Stimulated activated CD8-positive, alpha-beta memory T cell treated with anti-CD3 and anti-CD28 coated beads, Interleukin-2, amount 100 ng/mL, for 48 hours (primary cell): Measurements from ENCODE around the gene CCDC74B.
"Not testable (repeated sequence)": the region's sequence is repeated elsewhere in the genome, so short reads cannot be mapped to it uniquely, and the experiment has no call there.

Experiments
- DNase-seq, 2 donors: peaks; one replicate each; pipeline ENCODE4 v3.0.0-alpha.2; 2020; ENCODE audit warnings: low read depth in 2 of 2

The CCDC74B gene

GRCh38 chr2:130166611-130167010 is 21.7 kb upstream of the CCDC74B start:
- DNase-seq, result not testable (repeated sequence)

DNA sequence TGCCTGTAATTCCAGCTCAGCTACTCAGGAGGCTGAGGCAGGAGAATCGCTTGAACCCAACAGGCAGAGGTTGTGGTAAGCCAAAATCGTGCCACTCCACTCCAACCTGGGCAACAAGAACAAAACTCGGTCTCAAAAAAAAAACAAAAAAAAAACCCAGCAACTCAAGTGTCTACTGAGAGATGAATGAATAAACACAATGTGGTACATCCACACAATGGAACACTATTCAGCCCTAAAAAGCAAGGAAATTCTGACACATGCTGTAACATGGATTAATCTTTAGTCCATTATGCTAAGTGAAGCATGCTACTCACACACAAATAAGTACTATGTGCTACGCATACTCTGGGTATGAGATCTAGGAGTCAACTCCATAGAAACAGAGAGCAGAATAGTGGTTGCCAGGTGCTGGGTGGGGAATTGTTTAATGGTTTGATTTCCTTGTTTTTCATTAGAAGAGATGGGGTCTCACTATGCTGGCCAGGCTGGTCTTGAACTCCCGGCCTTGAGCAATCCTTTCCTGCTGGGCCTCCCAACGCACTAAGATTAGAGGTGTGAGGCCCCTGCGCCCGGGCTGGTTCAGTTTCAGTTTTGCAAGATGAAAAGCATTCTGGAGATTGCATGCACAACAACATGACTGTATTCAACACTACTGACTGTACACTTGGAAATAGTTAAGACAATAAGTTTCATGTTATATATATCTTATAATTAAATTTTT is 20.5 kb upstream of the CCDC74B start:
- DNase-seq, result no peak

DNA sequence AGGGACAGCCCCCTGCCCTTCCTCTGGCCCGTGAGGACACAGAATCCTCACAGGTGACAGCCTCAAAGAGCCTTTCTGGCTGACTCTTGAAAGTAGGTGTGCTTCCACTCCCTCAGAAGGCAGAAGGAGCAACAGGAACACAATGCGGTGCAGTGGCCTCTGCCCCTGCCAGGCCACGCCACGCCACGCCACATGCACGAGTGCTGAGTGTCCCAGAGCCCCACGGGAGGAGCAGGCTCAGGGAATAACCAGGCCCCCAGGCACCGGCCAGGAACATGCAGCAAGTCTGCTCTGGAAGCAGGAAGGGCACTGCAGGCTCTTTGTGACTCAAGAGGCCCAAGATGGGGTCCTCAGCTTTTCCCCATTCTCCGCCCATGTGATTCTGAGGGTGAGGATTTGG is 18.1 kb upstream of the CCDC74B start:
- no peak for DNase-seq

- not testable (repeated sequence) for DNase-seq
Measured at GRCh38 chr2:130162486-130162885, 17.6 kb upstream of the CCDC74B start.

GRCh38 chr2:130160838-130161705 is 16.2 kb upstream of the CCDC74B start:
- not testable (repeated sequence) for DNase-seq

- DNase-seq, result no peak
Measured at GRCh38 chr2:130160131-130160530, 15.2 kb upstream of the CCDC74B start.

DNA sequence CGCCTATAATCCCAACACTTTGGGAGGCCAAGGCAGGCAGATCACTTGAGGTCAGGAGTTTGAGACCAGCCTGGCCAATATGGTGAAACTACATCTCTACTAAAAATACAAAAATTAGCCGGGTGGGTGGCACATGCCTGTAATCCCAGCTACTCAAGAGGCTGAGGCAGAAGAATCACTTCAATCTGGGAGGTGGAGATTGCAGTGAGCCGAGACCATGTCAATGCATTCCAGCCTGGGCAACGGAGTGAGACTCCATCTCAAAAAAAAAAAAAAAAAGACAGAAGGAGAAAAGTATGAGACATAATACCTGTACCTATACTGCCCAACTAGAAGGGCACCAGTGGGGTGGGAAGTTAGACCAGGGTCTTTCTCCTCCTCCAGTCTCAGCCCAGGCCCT is 14.5 kb upstream of the CCDC74B start:
- DNase-seq, result not testable (repeated sequence)

DNA sequence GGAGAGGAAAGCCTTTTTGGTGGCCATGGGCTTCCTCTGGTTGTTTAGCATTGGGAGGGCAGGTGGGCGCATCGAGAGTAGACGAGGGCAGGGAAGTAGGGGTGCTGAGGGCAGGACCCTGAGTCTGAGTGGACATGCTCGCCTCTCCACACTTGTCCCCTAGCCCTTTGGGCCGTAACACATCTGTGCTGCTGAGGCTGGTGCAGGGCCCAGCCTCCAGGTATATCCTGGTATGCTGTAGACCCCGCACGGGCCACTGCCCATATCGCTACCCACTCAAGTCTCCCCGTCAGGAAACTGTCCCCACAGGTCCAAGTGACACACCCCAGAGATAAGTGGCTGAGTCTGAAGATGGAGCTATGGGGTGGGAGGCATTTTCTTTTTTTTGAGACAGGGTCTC is 13.7 kb upstream of the CCDC74B start:
- no peak for DNase-seq

DNA sequence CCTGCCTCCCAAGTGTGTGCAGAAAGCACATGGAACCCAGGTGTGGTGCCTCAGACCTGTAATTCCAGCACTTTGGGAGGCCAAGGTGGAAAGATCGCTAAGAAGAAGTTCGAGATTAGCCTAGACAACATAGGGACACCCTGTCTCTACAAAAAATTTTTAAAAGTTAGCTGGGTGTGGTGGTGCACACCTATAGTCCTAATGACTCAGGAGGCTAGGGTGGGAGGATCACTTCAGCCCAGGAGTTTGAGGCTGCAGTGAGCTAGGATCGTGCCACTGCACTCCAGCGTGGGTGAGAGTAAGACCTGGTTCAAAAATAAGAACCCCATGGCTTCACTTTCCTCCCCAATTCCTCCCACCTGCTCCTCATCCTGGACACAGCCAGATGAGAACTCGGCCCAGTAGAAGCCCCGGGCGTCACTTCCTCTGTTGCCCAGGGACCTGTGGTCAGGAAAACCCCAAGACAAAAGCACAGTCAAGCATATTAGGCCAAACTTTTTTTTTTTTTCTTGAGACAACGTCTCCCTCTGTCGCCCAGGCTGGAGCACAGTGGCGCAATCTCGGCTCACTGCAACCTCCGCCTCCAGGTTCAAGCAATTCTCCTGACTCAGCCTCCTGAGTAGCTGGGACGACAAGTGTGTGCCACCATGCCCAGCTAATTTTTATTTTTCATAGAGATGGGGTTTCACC is 13.1 kb upstream of the CCDC74B start:
- not testable (repeated sequence) for DNase-seq

GRCh38 chr2:130157354-130157753 is 12.4 kb upstream of the CCDC74B start:
- not testable (repeated sequence) for DNase-seq

- no peak for DNase-seq
Measured at GRCh38 chr2:130156624-130157004, 11.7 kb upstream of the CCDC74B start.

DNA sequence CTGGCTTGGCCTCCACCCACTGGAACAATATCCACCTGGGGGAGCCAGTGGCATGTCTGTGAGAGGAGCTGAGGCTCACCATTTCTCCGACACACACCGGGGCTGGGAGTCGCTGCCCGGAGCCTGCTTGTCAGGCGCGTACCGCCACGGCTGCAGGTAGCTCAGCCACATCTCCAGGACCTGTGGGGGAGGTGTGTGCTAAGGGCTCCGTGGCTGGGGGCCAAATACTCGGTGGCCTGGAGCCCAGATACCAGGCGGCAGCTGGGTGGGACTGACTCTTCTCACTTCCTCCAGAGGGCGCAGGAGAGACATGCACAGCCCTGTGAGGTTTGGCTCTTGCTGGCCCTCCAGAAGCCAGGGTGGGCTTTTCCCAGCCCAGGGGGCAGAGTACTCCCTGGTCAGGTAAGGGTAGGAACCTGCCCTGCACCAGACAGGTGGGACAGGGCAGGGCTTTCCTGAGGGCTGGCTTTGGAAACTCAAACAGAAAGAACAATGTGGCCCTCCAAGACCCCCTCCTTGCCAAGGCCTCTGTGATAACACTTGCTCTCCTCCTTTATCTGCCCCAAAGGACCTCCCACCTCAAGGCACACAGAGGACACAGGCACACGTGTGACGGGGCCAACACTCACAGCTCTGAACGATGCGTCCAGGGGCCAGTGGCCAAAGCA is 11.2 kb upstream of the CCDC74B start:
- not testable (repeated sequence) for DNase-seq

DNA sequence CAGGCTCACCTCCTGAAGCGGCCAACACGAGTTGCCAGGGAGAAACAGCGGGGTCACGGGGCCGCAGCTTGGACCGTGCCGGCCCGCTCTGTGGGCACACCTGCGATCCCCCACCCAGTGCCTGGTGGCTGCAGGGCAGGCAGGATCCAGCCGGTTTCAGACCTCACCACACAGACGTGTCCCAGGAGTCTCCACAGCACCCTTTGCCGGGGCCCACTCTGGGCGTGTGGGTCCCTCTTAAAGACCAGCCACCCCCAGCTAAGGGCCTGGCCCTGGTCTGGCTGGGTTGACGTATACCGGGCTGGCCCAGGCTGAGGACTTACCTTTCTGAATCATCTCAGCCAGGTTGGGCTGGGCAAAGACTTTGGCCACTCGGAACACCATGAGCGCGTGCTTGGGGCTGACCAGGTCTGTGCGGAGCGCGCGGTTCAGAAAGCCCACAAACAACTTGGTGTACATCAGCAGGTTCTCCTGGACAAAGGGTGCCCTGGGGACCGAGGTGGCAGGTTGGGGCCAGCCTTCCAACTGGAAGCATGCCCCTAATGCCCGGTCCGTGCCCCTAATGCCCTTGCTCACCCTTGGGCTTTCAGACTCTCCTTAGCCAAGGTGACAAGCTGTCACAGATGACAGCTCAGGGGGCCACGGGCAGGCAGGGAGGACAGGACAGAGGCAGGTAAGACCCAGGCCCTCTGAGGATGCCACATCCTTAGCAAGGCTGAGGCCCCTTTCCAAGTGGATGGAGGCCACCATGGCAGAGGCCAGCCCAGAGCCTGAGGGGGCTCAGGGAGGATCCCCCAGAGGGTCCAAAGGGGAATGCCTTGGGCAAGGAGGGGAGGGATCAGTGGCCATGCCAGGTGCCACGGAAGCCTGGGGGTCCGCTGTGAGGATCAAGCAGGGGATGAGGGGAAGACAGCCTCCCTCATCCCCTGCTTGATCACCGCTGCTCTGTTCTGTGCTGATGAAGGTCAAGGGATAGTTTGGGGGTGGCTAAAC is 10.2 kb upstream of the CCDC74B start:
- DNase-seq, result no peak

DNA sequence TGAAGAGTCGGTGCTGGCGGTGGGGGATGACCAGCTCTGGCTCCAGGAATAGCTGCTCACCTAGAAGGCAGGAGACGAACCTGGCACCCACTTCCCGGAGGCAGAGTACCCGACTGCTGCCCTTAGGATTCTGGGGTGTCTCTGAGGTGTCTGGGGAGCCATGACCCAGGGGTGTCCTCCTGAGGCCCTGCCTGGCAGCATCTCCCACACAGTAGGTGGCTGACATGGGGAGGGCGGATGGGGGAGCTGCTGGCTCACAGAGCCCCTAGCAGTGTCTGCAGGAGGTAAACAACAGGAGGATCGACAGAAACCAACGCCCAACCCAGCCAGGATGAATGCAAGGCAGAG is 9.5 kb upstream of the CCDC74B start:
- DNase-seq, result not testable (repeated sequence)

DNA sequence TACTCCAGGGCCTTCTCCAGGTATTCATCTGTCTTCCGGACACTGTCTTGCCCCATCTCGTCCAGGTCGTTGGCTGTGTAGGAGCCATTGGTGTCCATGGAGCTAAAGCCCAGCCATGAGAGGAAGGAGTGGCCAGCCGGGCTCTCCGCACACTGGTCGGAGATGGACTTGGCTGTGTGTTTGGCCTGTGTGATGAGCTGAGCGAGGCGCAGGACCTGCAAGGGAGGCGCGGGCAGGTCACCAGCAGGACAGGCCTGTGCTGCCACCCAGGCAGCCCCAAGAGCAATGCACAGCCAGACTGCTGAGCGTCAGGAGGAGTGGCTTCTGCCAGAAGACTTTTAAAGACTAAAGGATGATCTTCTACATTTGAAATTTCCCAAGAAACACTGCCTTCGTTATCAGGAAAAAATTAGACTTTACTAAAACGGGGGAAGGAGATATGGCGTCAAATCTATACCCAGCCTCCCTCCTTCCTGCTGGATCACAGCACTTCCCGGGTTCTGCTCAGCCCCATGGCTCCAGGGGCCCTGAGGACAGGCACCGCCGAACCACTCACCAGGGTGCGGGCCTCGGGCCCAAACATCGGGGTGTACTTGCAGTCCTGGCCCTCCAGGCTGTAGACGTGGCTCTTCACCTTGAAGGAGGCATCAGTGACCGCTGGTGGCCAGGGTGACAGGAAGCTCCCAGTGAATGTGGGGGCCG is 9.0 kb upstream of the CCDC74B start:
- not testable (repeated sequence) for DNase-seq

DNA sequence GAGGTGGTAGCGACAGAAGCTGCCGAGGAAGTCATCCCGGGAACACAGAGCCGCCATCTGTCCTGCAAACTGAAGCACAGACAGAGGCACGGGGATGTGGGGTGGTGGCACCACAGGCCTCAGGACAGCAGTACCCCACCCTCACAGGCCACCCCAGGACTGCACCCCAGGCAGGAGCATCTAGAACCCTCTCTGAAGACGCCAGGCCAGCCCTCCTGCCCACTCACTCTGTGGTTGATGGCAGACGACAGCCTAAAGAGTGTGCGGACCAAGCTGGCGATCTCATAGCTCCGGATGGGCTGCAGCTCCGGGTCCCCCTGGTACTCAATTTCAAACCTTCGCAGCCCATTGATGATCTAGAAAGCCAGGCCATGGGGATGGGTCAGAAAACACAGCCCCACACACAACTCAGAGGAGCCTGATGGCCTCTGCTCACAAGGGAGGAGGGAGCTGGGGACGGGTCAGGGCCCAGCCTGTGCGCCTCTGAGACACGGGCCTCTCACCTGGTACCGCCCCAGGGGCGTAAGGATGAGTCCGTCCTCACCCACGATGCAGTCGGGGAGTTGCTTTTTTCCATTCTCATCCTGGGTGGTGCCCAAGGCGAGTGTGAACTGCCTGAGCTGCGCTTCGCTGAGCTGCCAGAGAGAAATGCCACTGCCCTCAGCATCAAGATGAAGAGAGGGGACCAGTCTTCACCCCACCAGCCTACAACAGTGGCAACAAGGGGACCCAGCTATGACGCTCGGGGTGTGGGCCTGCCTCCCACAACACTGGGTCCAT is 8.1 kb upstream of the CCDC74B start:
- DNase-seq, result no peak

DNA sequence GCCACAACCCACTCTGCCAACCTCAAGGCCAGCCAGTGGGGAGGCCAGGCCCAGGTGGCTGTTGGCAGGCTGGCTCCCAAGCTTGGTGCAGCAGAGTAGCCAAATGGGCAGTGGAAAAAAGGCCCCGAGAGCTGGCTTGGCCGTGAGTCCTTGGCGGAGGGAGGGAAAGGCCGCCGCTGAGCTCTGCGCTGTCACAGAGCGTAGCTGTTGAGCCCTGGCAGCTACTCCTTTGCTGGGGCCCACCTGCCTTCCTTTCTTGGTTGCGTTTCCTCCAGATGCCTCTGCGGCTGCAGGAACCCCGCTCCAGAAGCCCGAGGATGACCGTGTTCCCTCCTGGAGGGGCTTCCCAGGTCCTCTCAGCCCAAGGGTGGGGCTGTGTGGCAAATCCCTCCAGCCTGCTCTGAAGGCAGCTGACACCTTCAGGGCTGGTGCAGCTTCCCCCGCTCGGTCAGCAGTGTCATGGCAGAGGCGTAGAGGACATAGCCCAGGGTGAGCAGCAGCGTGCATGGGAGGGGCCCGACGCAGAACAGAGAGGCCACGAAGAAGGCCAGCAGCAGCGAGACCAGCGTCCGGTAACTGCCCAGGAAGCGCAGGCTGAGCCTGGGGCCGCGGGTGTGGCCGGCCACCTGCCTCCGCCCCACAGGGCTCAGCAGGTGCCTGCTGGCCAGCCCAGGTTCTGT is 7.4 kb upstream of the CCDC74B start:
- not testable (repeated sequence) for DNase-seq

GRCh38 chr2:130151145-130151512 is 6.2 kb upstream of the CCDC74B start:
- DNase-seq, result not testable (repeated sequence)
